A673 (cell line): ENCODE measurements around the gene POLR2J.

Experiments used
- CTCF ChIP-seq: fragments of 300-800, 200-600 bp; sonication (generic); conservative IDR thresholded peaks from 2 replicates; pipeline ENCODE4 v1.5.1; 2017; ENCODE audit warnings: low read depth, mild to moderate bottlenecking, antibody characterized with exemption, low read length, moderate library complexity, mixed read lengths
- EZH2 ChIP-seq: fragments of 200-600 bp; sonication (generic); IDR thresholded peaks from 2 replicates; pipeline ENCODE4 v1.6.1; 2017; ENCODE audit warnings: borderline replicate concordance, low read depth, mild to moderate bottlenecking, mixed read lengths, antibody characterized with exemption, low read length; ENCODE audit not compliant: poor library complexity, severe bottlenecking

GRCh38 chr7:102452451-102452850 is 26.3 kb downstream of the POLR2J start:
- TF ChIP-seq CTCF (no peak), EZH2 (no peak)
